ENCODE data around the gene MYL11.

The MYL11 gene

GRCh38 chr16:30369938-30370455 lies 4.6 kb upstream of the MYL11 start:
- Histone ChIP-seq H3K27ac (ENCODE audit: low read depth, low read length, poor library complexity, severe bottlenecking) (peak overlapping the region; percentile 45), H2AFZ (ENCODE audit: low read length) (no peak overlapping the region)
- TF ChIP-seq EZH2 (IDR thresholded peaks at IDR 0.05; ENCODE audit: borderline replicate concordance, low read length) (no peak), CTCF (IDR thresholded peaks at IDR 0.05; ENCODE audit: low read length) (no peak)

GRCh38 chr16:30370456-30371247 lies 4.0 kb upstream of the MYL11 start, which contains the start of gene TBC1D10B:
Gene TBC1D10B, minus strand, starts transcription at chr16:30370494. Its CDS starts 311 bp downstream, at chr16:30370183.
- H3K27ac ChIP-seq (ENCODE audit: low read depth, low read length, poor library complexity, severe bottlenecking): peak within 1 kb of the TSS; percentile 76
- H3K4me1 ChIP-seq (ENCODE audit: insufficient read depth, low read length, severe bottlenecking): peaks cover 42% of the 10 kb centered on the region
- peak within 1 kb of the TSS; percentile 89 for H3K4me2 ChIP-seq (ENCODE audit: low read length)

More at GRCh38 chr16:30369938-30370455, 4.6 kb upstream of the MYL11 start:
- Histone ChIP-seq H3K79me2 (ENCODE audit: insufficient read depth, low read length) (peaks cover 33% of the 10 kb centered on the region), H3K4me2 (ENCODE audit: low read length) (peak overlapping the region; percentile 89), H3K9me2 (ENCODE audit: low read depth, low read length) (no peaks in the 10 kb centered on the region), H3K36me3 (ENCODE audit: insufficient read depth, low read length) (peaks cover 20% of the 10 kb centered on the region; the same call in 1 of the 2 replicates), H3K4me3 (ENCODE audit: low read depth, low read length, poor library complexity, severe bottlenecking) (peak overlapping the region; percentile 97), H3F3A (ENCODE audit: insufficient read depth, low read length) (no peaks in the 10 kb centered on the region), H3K9me3 (ENCODE audit: low read length) (no peaks in the 10 kb centered on the region), H4K20me1 (ENCODE audit: insufficient read depth, low read length) (no peaks in the 10 kb centered on the region), H3K27me3 (ENCODE audit: insufficient read depth, low read length) (no peaks in the 10 kb centered on the region), H3K9ac (ENCODE audit: low read length) (peak overlapping the region; percentile 89), H3K4me1 (ENCODE audit: insufficient read depth, low read length, severe bottlenecking) (peaks cover 42% of the 10 kb centered on the region)

GRCh38 chr16:30371248-30371816 lies 3.3 kb upstream of the MYL11 start:
- Histone ChIP-seq H3K36me3 (ENCODE audit: insufficient read depth, low read length) (peaks cover 11% of the 10 kb centered on the region; the same call in 1 of the 2 replicates), H4K20me1 (ENCODE audit: insufficient read depth, low read length) (no peaks in the 10 kb centered on the region), H3K79me2 (ENCODE audit: insufficient read depth, low read length) (peaks cover 33% of the 10 kb centered on the region), H3K9me2 (ENCODE audit: low read depth, low read length) (no peaks in the 10 kb centered on the region), H3K9ac (ENCODE audit: low read length) (peak overlapping the region; percentile 79), H3F3A (ENCODE audit: insufficient read depth, low read length) (no peaks in the 10 kb centered on the region), H3K27me3 (ENCODE audit: insufficient read depth, low read length) (no peaks in the 10 kb centered on the region), H3K27ac (ENCODE audit: low read depth, low read length, poor library complexity, severe bottlenecking) (peak overlapping the region; percentile 76), H3K9me3 (ENCODE audit: low read length) (no peaks in the 10 kb centered on the region), H2AFZ (ENCODE audit: low read length) (no peak overlapping the region), H3K4me1 (ENCODE audit: insufficient read depth, low read length, severe bottlenecking) (peaks cover 42% of the 10 kb centered on the region), H3K4me3 (ENCODE audit: low read depth, low read length, poor library complexity, severe bottlenecking) (peak overlapping the region; percentile 59), H3K4me2 (ENCODE audit: low read length) (peak overlapping the region; percentile 87)
- TF ChIP-seq EZH2 (IDR thresholded peaks at IDR 0.05; ENCODE audit: borderline replicate concordance, low read length) (no peak), CTCF (IDR thresholded peaks at IDR 0.05; ENCODE audit: low read length) (no peak)

More at GRCh38 chr16:30370456-30371247, 4.0 kb upstream of the MYL11 start, which contains the start of gene TBC1D10B:
- Histone ChIP-seq H3K9ac (ENCODE audit: low read length) (peak within 1 kb of the TSS; percentile 89), H3F3A (ENCODE audit: insufficient read depth, low read length) (no peaks in the 10 kb centered on the region), H3K79me2 (ENCODE audit: insufficient read depth, low read length) (peaks cover 33% of the 10 kb centered on the region), H3K27me3 (ENCODE audit: insufficient read depth, low read length) (no peaks in the 10 kb centered on the region), H2AFZ (ENCODE audit: low read length) (no peak within 1 kb of the TSS), H3K4me3 (ENCODE audit: low read depth, low read length, poor library complexity, severe bottlenecking) (peak within 1 kb of the TSS; percentile 97), H3K36me3 (ENCODE audit: insufficient read depth, low read length) (peaks cover 14% of the 10 kb centered on the region; the same call in 1 of the 2 replicates), H3K9me2 (ENCODE audit: low read depth, low read length) (no peaks in the 10 kb centered on the region), H3K9me3 (ENCODE audit: low read length) (no peaks in the 10 kb centered on the region), H4K20me1 (ENCODE audit: insufficient read depth, low read length) (no peaks in the 10 kb centered on the region)
- TF ChIP-seq CTCF (IDR thresholded peaks at IDR 0.05; ENCODE audit: low read length) (no peak), EZH2 (IDR thresholded peaks at IDR 0.05; ENCODE audit: borderline replicate concordance, low read length) (no peak)
